K562 (cell line): ENCODE results near the gene TMEM72. TPM values are rescaled to one million over a fixed set of nuclear protein-coding genes. Genes with fewer than 3 reads are reported as not detected.

Source experiments
- ATAC-seq: fragments of 200-7000 bp; cut with Tn5 transposase; 3 replicates; pipeline ENCODE4 v1.9.1; 2020; ENCODE audit warnings: moderate library complexity
- BruUV-seq: library from RNA; stranded (reverse); fragments of 400-500 nt; replicated peaks from 2 replicates; lab custom pipeline; 2021; lab: Mats Ljungman, UMichigan
- CTCF ChIA-PET: fragments of 300-600 bp; formaldehyde crosslinking; extraction: SDS; loops from one replicate; lab custom pipeline; 2021; ENCODE audit warnings: low intra/inter-chr PET ratio; lab: Yijun Ruan, JAX
- POLR2A ChIA-PET: fragments of 300-600, 350-650 bp; sonication (Branson Sonifier 250); formaldehyde crosslinking; extraction: SDS; loops from one replicate; lab custom pipeline; 2021; ENCODE audit warnings: antibody characterized with exemption, inconsistent platforms; lab: Yijun Ruan, JAX
- DNase-seq, 4 experiments: peaks; one replicate each; pipeline versions ENCODE4 v3.0.0 to v3.0.0-alpha.2; 2011 to 2018; ENCODE audit warnings: low spot score in 3 of 4, mixed read lengths in 3 of 4; ENCODE audit errors: extremely low read depth in 1 of 4
- FAIRE-seq: peaks from 2 replicates; lab custom pipeline; 2011; peaks lifted over from hg19 to GRCh38; lab: Jason Lieb, UNC
- H2AFZ ChIP-seq: 2 replicates; pipeline ENCODE4 v1.6.0; 2011; ENCODE audit warnings: low read depth, low read length, control low read depth, inconsistent platforms
- H3K27ac ChIP-seq: fragments of 200-600 bp; 3 replicates; pipeline ENCODE4 v1.8.0; 2011; ENCODE audit warnings: low read depth, mild to moderate bottlenecking, control low read depth, inconsistent platforms, low read length, moderate library complexity, mixed read lengths; ENCODE audit errors: extremely low read depth
- H3K27me3 ChIP-seq, 2 experiments: fragments of 300-600 bp in 1 of 2; 2 replicates in 1 of 2; 3 replicates in 1 of 2; pipeline versions ENCODE4 v1.6.0 to v1.8.0; 2011; ENCODE audit warnings: inconsistent platforms in 2 of 2, low read length in 2 of 2, mild to moderate bottlenecking in 1 of 2, mixed read lengths in 1 of 2, moderate library complexity in 1 of 2; ENCODE audit not compliant: control insufficient read depth in 2 of 2, insufficient read depth in 2 of 2
- H3K36me3 ChIP-seq: fragments of 300-600 bp; 3 replicates; pipeline ENCODE4 v1.8.0; 2011; ENCODE audit warnings: mild to moderate bottlenecking, low read length, inconsistent platforms; ENCODE audit not compliant: control insufficient read depth, insufficient read depth
- H3K4me1 ChIP-seq, 2 experiments: fragments of 200-600 bp in 1 of 2; replicated peaks in 1 of 2; 2 replicates in 1 of 2; 3 replicates in 1 of 2; pipeline versions ENCODE4 v1.5.1 to v1.8.0; 2011; ENCODE audit warnings: inconsistent platforms in 2 of 2, low read length in 2 of 2, mild to moderate bottlenecking in 1 of 2, mixed read lengths in 1 of 2, moderate library complexity in 1 of 2; ENCODE audit not compliant: control insufficient read depth in 2 of 2, insufficient read depth in 2 of 2
- H3K4me2 ChIP-seq: 2 replicates; pipeline ENCODE4 v1.6.1; 2011; ENCODE audit warnings: low read length, control low read depth, inconsistent platforms, mixed read lengths; ENCODE audit not compliant: insufficient read depth
- H3K4me3 ChIP-seq: fragments of 200-600 bp; sonication (generic), shearing (Covaris generic); 2 replicates; pipeline ENCODE4 v1.5.1; 2016; ENCODE audit warnings: control low read depth, inconsistent platforms
- H3K79me2 ChIP-seq: fragments of 200-600 bp; 3 replicates; pipeline ENCODE4 v1.8.0; 2011; ENCODE audit warnings: low read length, inconsistent platforms; ENCODE audit not compliant: control insufficient read depth, insufficient read depth
- H3K9ac ChIP-seq, 2 experiments: 2 replicates each; pipeline versions ENCODE4 v1.6.0 to v1.6.1; 2011; ENCODE audit warnings: low read depth in 2 of 2, low read length in 2 of 2, control low read depth in 1 of 2, inconsistent platforms in 1 of 2, mild to moderate bottlenecking in 1 of 2, mixed read lengths in 1 of 2; ENCODE audit not compliant: insufficient read depth in 1 of 2
- H3K9me1 ChIP-seq: one replicate; pipeline ENCODE4 v1.6.0; 2011; ENCODE audit warnings: inconsistent platforms, mild to moderate bottlenecking, low read length, moderate library complexity; ENCODE audit not compliant: control insufficient read depth, insufficient read depth
- H3K9me3 ChIP-seq: replicated peaks from 2 replicates; pipeline ENCODE4 v1.5.1; 2011; ENCODE audit warnings: low read depth, low read length, inconsistent platforms; ENCODE audit not compliant: control insufficient read depth, insufficient read depth
- H4K20me1 ChIP-seq: replicated peaks from 2 replicates; pipeline ENCODE4 v1.6.1; 2011; ENCODE audit warnings: low read length, inconsistent platforms, mixed read lengths; ENCODE audit not compliant: control insufficient read depth, insufficient read depth
- EHMT2 ChIP-seq: fragments of 450-650 bp; IDR thresholded peaks from 2 replicates; pipeline ENCODE4 v1.6.1; 2018; ENCODE audit warnings: antibody characterized with exemption
- ESRRA ChIP-seq: fragments of 450-650 bp; IDR thresholded peaks from 2 replicates; pipeline ENCODE4 v1.6.1; 2014; ENCODE audit warnings: low read depth, mild to moderate bottlenecking, moderate library complexity, borderline replicate concordance
- MBD2 ChIP-seq: sonication (generic); IDR thresholded peaks from 2 replicates; pipeline ENCODE4 v1.6.1; 2016; ENCODE audit warnings: low read depth, borderline replicate concordance
- MTA3 ChIP-seq: fragments of 450-650 bp; formaldehyde crosslinking; IDR thresholded peaks from 2 replicates; pipeline ENCODE4 v1.6.1; 2017; ENCODE audit warnings: mild to moderate bottlenecking, borderline replicate concordance
- NFRKB ChIP-seq: fragments of 450-650 bp; IDR thresholded peaks from 2 replicates; pipeline ENCODE4 v1.6.1; 2016; ENCODE audit warnings: low read depth
- RCOR1 ChIP-seq, 2 experiments: IDR thresholded peaks; 2 replicates each; pipeline ENCODE4 v1.6.1; 2012; ENCODE audit warnings: low read depth in 2 of 2, low read length in 2 of 2, borderline replicate concordance in 1 of 2, improper control_type of control experiment in 1 of 2
- SNIP1 ChIP-seq: fragments of 450-650 bp; IDR thresholded peaks from 2 replicates; pipeline ENCODE4 v1.7.1; 2017; ENCODE audit warnings: low read depth, mild to moderate bottlenecking
- TAF15 ChIP-seq: fragments of 200-400 bp; formaldehyde crosslinking; IDR thresholded peaks from 2 replicates; pipeline ENCODE4 v1.6.1; 2017; ENCODE audit warnings: mild to moderate bottlenecking, low read depth, low read length, moderate library complexity
- ZNF224 ChIP-seq: sonication (generic); formaldehyde crosslinking; IDR thresholded peaks from 2 replicates; pipeline ENCODE4 v1.8.0; 2022; ENCODE audit warnings: mild to moderate bottlenecking, missing genetic modification reagents
- ZNF263 ChIP-seq: sonication (generic); formaldehyde crosslinking; IDR thresholded peaks from 2 replicates; pipeline ENCODE4 v1.8.0; 2022; ENCODE audit warnings: mild to moderate bottlenecking, missing genetic modification reagents, borderline replicate concordance
- ZNF41 ChIP-seq: fragments of 250-450 bp; sonication (Bioruptor Pico); conservative IDR thresholded peaks from 2 replicates; pipeline ENCODE4 v1.4.0; 2020; ENCODE audit warnings: mild to moderate bottlenecking
- WGBS: fragments of 100-300 bp; shearing (Covaris generic); methylation state at CpG from one replicate; pipeline ENCODE4 v1.1.6; 2016; ENCODE audit warnings: low coverage, mixed read lengths; ENCODE audit not compliant: insufficient coverage; ENCODE audit errors: missing lambda C conversion rate; 5-methylcytosine and 5-hydroxymethylcytosine counted together
- in situ Hi-C: fragments of 300-500 bp; cut with MboI; formaldehyde crosslinking; loops from 4 replicates; pipeline ENCODE4 v1.15.0; 2018; ENCODE audit warnings: inconsistent platforms, mixed read lengths
- intact Hi-C: fragments of 100-400 bp; cut with micrococcal nuclease; formaldehyde crosslinking; loops from 2 replicates; pipeline ENCODE4 v1.14.2; 2022
- polyA plus RNA-seq, 8 experiments: library from polyadenylated mRNA; depleted of rRNA in 4 of 8; stranded (reverse) in 5 of 8; unstranded in 3 of 8; fragments of >200 nt; fragmentation: Nextera tagmentation in 2 of 8; fragmentation: Illumina TruSeq in 1 of 8; extraction: Ambion mirVana in 2 of 8; extraction: Trizol in 1 of 8; gene quantifications; 2 replicates each; pipeline versions ENCODE4 v1.2.1 to v1.2.3, GENCODE V29; 2011 to 2014; ENCODE audit warnings: inconsistent platforms in 1 of 8, missing spikeins in 1 of 8
- total RNA-seq, 7 experiments: library from RNA; depleted of rRNA in 6 of 7; stranded (reverse); fragments of >200 nt in 6 of 7; fragmentation: Illumina TruSeq in 2 of 7; extraction: Trizol in 2 of 7; gene quantifications; 2 replicates each; pipeline versions ENCODE4 v1.2.1 to v1.2.3, GENCODE V29; 2011 to 2021; ENCODE audit warnings: low replicate concordance in 1 of 7
- TF ChIP-seq, protein P1 (sequence below), 2 experiments: fragments of 450-650 bp; formaldehyde crosslinking in 1 of 2; IDR thresholded peaks; 2 replicates each; pipeline versions ENCODE4 v1.4.0 to v1.6.1; 2014 to 2020; ENCODE audit warnings: mild to moderate bottlenecking in 2 of 2, borderline replicate concordance in 1 of 2, low read depth in 1 of 2
- TF ChIP-seq, protein P2 (sequence below): sonication (generic); formaldehyde crosslinking; IDR thresholded peaks from 2 replicates; pipeline ENCODE4 v1.9.0; 2022; ENCODE audit warnings: mild to moderate bottlenecking, missing genetic modification reagents

TMEM72 gene
- total and polyA plus RNA-seq, 9 of the 15 experiments (the other 6 are each of a cell fraction or from before 2014, with no cell fraction given) = not detected

- FAIRE-seq (no peak), DNase-seq (no peak), ATAC-seq (no peak)
- Histone ChIP-seq H4K20me1 (no peaks in the 10 kb centered on the region), H3K36me3 (no peaks in the 10 kb centered on the region), H3K4me2 (peak overlapping the region; percentile 61), H3K9ac (peak overlapping the region in 1 of 2 experiments; percentile 33; a peak in 1 of 4 replicates), H3K9me1 (no peaks in the 10 kb centered on the region), H3K27ac (no peak overlapping the region), H3K9me3 (no peaks in the 10 kb centered on the region), H3K4me1 (peaks cover 44 to 59% of the 10 kb centered on the region in 2 experiments), H3K4me3 (no peak overlapping the region), H3K79me2 (no peaks in the 10 kb centered on the region), H3K27me3 (peaks cover 0 to 6% of the 10 kb centered on the region in 2 experiments; a peak in 1 of 5 replicates), H2AFZ (no peak overlapping the region)
- intact Hi-C loops = loop anchor here (5.0 kb wide), 1 partner anchor 101 kb away; no protein-coding TSS in a partner anchor
- TSS peak; percentile 58 for BruUV-seq
- ChIA-PET CTCF (no interaction called here), POLR2A (interaction anchor here (0.9 to 1.6 kb wide), 6 partner anchors 12 to 46 kb away, joined by 4 to 8 read pairs (median 4); no protein-coding TSS in a partner anchor)
- WGBS = 11% methylated on average over 4 of the region's 4 CpGs
- in situ Hi-C loops = no loop called here
- TF ChIP-seq MTA3 = no peak
- peak; percentile 73 for TF ChIP-seq ESRRA
- no peak for TF ChIP-seq SNIP1
- no peak for TF ChIP-seq ZNF224 (CRISPR knock-in tag)
- no peak for TF ChIP-seq MBD2
- no peak for TF ChIP-seq ZNF41
- TF ChIP-seq EHMT2 = no peak
- TF ChIP-seq, protein P1, sequence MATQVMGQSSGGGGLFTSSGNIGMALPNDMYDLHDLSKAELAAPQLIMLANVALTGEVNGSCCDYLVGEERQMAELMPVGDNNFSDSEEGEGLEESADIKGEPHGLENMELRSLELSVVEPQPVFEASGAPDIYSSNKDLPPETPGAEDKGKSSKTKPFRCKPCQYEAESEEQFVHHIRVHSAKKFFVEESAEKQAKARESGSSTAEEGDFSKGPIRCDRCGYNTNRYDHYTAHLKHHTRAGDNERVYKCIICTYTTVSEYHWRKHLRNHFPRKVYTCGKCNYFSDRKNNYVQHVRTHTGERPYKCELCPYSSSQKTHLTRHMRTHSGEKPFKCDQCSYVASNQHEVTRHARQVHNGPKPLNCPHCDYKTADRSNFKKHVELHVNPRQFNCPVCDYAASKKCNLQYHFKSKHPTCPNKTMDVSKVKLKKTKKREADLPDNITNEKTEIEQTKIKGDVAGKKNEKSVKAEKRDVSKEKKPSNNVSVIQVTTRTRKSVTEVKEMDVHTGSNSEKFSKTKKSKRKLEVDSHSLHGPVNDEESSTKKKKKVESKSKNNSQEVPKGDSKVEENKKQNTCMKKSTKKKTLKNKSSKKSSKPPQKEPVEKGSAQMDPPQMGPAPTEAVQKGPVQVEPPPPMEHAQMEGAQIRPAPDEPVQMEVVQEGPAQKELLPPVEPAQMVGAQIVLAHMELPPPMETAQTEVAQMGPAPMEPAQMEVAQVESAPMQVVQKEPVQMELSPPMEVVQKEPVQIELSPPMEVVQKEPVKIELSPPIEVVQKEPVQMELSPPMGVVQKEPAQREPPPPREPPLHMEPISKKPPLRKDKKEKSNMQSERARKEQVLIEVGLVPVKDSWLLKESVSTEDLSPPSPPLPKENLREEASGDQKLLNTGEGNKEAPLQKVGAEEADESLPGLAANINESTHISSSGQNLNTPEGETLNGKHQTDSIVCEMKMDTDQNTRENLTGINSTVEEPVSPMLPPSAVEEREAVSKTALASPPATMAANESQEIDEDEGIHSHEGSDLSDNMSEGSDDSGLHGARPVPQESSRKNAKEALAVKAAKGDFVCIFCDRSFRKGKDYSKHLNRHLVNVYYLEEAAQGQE (IDR thresholded peaks at IDR 0.05; ENCODE audit: borderline replicate concordance) = no peak
- TF ChIP-seq, protein P1 (CRISPR knock-in tag; IDR thresholded peaks at IDR 0.05; ENCODE audit: low read depth) = no peak
- no peak for TF ChIP-seq NFRKB
- no peak for TF ChIP-seq ZNF263 (CRISPR knock-in tag)
- TF ChIP-seq, protein P2, sequence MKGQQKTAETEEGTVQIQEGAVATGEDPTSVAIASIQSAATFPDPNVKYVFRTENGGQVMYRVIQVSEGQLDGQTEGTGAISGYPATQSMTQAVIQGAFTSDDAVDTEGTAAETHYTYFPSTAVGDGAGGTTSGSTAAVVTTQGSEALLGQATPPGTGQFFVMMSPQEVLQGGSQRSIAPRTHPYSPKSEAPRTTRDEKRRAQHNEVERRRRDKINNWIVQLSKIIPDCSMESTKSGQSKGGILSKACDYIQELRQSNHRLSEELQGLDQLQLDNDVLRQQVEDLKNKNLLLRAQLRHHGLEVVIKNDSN = no peak
- TF ChIP-seq TAF15 = no peak
- TF ChIP-seq RCOR1 (IDR thresholded peaks at IDR 0.05; ENCODE audit: borderline replicate concordance in 1 of 2, low read depth in 2 of 2, low read length in 2 of 2) = peak in 1 of 2 experiments; percentile 46; a peak in 1 of 4 replicates
These were observed 67.1 kb downstream of the TMEM72 start for GRCh38 chr10:44978213-44978569.
